GM13976 (cell line): ENCODE measurements around the gene ALDH3A2.

ENCODE experiments used
- DNase-seq: peaks from one replicate; pipeline ENCODE4 v3.0.0; 2012; ENCODE audit warnings: low spot score
- CTCF ChIP-seq: IDR thresholded peaks from 2 replicates; pipeline ENCODE4 v1.5.1; 2012; ENCODE audit warnings: borderline replicate concordance, mild to moderate bottlenecking; ENCODE audit not compliant: insufficient read depth; ENCODE audit errors: extremely low read depth, missing control alignments, control extremely low read depth
- in situ Hi-C: fragments of 300-500 bp; cut with MboI; formaldehyde crosslinking; loops from one replicate; pipeline ENCODE4 v1.12.0; 2022; ENCODE audit warnings: low sequenced_read_pairs, mixed read lengths, inconsistent platforms; ENCODE audit not compliant: unreplicated experiment

Gene ALDH3A2

GRCh38 chr17:19654896-19655295 is 6.3 kb downstream of the ALDH3A2 start:
- DNase-seq = no peak
- TF ChIP-seq CTCF = no peak
- in situ Hi-C loops = no loop called here

GRCh38 chr17:19656336-19656735 is 7.8 kb downstream of the ALDH3A2 start:
- no peak for TF ChIP-seq CTCF
- DNase-seq = no peak
- in situ Hi-C loops = no loop called here

GRCh38 chr17:19656851-19657581 is 8.5 kb downstream of the ALDH3A2 start:
- TF ChIP-seq CTCF = no peak
- in situ Hi-C loops = no loop called here
- no peak for DNase-seq

- in situ Hi-C loops = loop anchor here (10.0 kb wide), 1 partner anchor 55 kb away; no protein-coding TSS in a partner anchor
- DNase-seq = no peak
- TF ChIP-seq CTCF = no peak
These were observed 11.0 kb downstream of the ALDH3A2 start for GRCh38 chr17:19659366-19660177.

GRCh38 chr17:19660219-19660870 is 11.8 kb downstream of the ALDH3A2 start:
- no peak for DNase-seq
- TF ChIP-seq CTCF = no peak
- in situ Hi-C loops = loop anchor here (10.0 kb wide), 1 partner anchor 56 kb away; no protein-coding TSS in a partner anchor

- no peak for DNase-seq
- in situ Hi-C loops = loop anchor here (10.0 kb wide), 1 partner anchor 56 kb away; no protein-coding TSS in a partner anchor
- no peak for TF ChIP-seq CTCF
These were observed 12.6 kb downstream of the ALDH3A2 start for GRCh38 chr17:19661121-19661520.
